H4 (cell line): ENCODE data around the gene LTBR. TPM values are rescaled to one million over a fixed set of nuclear protein-coding genes. Genes with fewer than 3 reads are reported as not detected.

Source experiments
- DNase-seq: peaks from one replicate; pipeline ENCODE4 v3.0.0-alpha.2; 2015; ENCODE audit warnings: low spot score
- total RNA-seq: library from RNA; depleted of rRNA; stranded (reverse); fragments of >200 nt; shearing (Covaris generic); gene quantifications from 2 replicates; pipeline ENCODE4 v1.2.3, GENCODE V29; 2014

LTBR gene
- total RNA-seq, 1 experiment from 2014 or later, result 19.5 TPM

DNA sequence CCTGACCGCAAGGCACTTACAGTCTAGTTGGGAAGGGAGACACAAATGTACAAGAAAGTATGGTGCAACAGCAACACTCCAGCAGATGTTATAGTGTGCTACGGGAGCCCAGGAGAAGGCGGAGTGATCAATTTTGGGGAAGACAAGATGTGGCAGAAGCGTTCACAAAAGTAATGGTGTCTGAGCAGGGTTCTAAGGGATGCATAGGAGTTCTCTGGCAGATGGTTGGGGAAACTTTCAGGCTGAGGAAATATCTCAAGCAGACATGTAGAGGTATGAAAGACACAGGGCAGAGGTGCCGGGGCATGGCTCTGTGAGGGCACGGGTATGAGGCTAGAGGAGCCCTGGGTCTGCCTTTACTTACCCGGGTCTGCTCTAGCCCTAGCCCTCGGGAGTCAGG, 37.0 kb upstream of the LTBR start:
- no peak for DNase-seq

DNA sequence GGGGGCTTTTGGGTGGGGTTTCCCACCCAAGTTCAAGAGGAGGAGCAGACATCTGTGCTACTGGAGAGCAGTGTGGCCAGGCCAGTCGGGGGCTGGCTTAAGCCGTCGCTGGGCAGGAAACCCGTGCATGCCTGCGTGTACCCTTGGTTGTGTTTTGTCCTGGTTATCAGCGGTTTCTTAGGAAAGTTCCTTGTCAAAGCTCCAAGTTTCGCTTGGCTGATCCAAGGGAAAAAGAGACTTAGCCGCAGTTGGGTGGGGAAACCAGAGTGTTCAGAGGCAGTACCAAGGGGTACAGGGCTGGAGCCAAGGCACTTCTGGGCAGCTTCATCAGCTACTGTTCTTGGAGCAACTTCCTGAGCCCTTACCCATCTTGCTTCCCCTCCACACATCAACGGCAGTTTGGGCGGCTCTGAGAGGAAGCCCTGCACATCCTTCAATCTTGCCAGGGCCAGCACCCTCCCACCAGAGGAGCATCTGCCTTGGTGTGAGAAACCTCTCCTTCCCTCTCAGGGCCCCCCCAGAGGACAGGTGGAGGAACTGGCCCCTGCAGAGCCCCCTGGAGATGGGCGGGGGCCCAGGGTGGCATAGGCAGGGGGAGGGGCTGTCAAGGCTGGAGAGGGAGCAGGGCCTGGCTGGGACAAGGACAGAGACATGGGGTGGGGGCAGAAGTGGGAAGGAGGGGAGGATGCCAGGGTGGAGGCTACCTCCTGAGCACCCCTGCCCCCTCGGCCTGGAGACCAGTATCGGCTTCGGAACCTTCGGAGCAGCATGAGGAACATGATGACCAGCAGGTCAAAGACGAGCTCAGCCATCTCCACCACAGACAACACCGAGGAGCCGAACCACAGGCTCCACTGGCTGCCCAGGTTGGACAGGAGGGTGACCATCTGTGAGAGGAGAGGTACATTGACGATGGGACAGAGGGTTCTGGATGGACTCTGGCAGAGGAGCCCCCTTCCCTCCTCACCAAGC, 36.3 kb upstream of the LTBR start:
- DNase-seq, result no peak

- DNase-seq, result no peak
Observed at GRCh38 chr12:6351622-6352021, 32.3 kb upstream of the LTBR start.

- no peak for DNase-seq
Observed at GRCh38 chr12:6352193-6353173, 31.5 kb upstream of the LTBR start.

GRCh38 chr12:6354495-6355393, 29.2 kb upstream of the LTBR start:
- no peak for DNase-seq

DNA sequence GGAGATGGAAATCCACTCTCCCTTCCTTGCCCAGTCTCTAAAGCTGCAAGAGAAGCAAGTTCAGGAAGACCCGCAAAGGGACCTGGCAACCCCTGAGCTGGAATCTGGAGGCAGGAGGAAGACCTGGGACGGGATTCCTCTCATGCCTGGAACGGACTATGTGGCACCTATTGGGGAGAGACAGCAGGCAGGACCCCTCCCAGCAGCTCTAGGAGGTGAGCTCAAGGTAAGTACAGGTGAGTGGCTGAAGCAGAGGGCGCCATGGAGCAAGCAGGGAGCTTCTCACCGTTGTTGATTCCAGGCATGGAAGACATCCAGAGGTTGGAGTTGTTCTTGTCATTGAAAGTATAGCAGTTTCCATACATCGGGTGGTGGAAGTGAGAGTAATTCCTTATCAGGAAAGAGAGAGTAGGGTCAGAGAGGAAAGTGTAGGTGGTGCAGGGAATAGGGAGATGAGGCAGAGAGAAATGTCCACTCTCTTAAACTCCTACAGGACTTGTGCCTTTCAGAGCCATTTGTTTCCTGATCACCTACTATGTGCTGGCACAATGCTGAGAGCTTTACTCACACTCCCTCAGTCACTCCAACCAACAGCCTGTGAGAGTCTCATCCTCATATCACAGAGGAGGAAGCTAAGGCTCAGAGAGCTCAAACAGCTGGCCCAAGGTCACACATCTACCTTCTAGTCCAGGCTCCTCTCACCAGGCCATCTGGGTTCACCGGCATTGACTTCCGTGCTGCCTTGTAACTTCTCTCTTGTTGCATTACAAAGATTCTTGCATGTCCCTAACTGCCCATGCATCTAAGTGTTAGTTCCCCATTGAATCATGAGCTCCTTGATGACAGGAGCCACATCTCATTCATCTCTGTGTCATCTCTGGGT, 28.2 kb upstream of the LTBR start:
- DNase-seq, result no peak

- no peak for DNase-seq
Observed at GRCh38 chr12:6356374-6356820, 27.6 kb upstream of the LTBR start.

DNA sequence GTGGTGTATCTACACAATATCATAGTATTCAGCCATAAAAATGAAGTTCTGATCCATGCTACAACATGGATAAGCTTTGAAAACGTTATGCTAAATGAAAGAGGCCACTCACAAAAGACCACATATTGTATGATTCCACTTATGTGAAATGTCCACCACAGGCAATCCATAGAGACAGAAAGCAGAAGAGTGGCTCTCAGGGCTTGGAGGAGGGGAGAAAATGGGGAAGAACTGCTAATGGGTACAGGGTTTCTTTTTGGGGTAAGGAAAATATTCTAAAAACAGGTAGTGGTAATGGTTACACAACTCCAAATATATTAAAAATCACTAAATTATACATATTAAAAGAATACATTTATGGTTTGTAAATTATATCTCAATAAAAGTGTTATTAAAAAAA, 25.1 kb upstream of the LTBR start:
- DNase-seq, result no peak

DNA sequence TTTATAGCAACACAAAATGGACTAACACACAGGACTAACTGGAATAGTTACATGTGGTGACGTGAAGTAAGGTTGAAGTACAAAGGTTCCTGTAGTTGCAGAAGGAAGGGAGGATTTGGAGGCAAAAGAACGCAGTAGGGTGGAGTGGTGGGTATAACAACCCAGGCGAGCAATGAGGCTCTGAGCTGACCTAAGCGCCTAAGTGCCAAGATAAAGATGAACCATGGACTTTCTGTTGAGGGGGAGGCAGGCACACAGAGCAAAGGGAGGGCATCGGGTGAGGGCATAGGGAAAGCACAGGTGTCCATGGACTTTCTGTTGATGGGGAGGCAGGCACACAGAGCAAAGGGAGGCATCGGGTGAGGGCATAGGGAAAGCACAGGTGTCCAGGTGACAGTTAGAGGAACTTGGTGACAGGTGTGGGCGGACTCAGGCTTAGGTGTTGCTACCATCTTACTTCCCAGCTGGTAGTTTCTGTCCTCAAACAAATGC, 23.8 kb upstream of the LTBR start:
- no peak for DNase-seq

DNA sequence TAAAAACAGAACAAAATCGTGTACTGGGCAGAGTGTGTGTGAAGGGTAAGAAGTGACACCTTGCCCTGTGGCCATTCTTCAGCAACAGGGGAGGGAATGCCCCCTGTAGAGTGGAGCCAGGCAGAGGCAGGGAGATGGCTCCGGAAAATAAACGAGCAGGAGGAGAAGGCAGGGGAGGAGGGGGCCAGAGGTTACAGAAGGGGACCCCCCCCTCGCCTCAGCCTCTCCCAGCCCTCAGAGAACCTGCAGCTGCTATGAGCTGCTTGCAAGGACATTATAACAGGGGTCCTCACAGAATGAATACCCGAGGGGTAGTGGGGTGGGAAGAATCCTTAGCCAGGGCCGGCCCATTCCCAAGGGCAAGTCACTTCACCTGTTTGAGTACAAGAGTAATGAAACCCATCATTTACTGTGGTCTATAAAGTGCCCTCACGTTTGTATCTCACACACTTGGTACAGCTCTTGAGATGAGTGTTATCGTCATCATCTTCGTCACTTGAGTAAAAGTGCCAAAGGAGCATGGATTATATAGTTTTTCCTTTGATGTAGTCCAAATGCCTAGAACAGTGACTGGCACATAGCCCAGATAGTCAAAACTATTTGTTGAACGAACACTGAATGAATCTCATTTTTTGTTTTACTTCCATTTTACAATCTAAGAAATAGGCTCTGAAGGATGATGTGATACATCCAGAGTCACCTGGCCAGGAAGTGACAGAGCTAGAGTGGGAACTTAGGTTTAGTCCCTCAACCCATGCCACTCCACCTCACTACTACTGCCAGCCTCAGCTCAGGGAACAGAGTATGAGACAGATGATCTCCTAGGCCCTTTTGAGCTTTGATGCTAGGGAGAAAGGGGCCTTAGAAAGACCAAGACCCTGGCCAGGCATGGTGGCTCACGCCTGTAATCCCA, 23.1 kb upstream of the LTBR start:
- no peak for DNase-seq

DNA sequence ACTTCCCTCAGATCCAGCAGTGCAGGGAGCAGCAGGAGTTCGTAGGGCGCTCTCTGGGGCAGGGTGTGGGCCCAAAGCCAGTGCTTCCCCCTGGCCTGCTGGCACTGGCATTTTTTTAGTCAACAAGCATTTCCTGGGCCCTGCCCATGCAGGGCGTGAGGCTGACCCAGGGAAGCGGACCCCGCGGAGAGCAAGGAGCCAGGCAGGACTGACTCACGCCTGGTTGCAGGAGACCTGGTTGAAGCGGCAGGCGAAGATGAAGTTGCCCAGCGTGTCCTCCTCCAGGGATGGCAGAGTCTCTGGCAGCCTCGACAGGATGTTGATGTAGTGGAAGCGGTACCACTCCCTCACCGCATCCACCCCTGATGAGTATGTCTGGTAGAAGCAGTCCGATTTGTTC, 22.1 kb upstream of the LTBR start:
- DNase-seq, result no peak

DNA sequence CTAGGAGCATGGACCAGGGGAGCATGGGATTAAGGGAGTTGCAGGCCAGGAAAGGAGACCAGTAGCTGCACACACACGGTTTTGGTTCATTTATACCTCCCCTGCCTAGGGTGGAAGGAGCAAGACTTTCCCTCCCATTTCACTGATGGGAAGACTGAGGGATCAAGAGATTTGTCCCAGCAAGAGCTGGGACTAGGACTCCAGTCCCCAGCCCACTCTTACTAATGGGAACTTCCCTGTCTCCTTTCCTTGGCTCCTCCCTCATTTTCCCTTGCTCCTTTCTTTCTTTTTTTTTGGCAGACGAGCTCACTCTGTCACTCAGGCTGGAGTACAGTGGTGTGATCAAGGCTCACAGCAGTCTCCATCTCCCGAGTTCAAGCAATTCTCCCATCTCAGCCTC, 21.6 kb upstream of the LTBR start:
- no peak for DNase-seq

GRCh38 chr12:6363010-6363329, 21.0 kb upstream of the LTBR start:
- no peak for DNase-seq

DNA sequence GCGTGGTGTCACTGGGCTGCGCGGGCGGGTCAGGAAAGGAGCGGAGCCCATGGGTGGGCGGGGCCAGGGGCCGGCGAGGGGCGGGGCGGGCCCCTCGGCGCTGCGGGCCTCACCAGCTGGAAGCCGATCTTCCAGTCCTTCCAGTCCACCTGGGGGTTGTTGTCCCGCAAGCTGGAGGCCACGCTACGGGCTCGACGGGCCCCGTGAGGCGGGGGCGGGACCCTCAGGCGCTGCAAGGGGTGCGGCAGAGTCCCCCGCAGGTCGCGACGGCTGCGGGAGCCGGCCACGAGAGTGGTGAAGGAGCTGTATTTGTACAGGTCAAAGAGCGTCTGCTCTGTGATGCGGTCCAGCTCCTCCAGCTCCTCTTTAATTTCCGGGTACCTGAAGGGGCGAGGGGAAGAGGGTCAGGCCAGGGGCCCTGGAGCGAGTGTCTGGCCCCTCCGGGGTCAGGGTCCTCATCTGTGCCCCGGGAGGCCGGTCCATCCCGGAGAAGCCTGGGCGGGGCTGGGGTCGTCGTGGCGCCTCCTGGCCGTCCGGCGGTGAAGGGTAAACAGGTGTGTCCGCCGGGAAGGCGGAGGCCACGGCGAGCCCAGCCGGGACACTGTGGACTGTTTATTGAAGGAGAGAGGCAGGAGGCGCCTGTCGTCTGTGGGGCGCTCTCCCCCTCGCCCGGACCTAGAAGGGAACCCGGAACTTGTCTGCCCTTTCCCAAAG, 20.5 kb upstream of the LTBR start:
- no peak for DNase-seq

DNA sequence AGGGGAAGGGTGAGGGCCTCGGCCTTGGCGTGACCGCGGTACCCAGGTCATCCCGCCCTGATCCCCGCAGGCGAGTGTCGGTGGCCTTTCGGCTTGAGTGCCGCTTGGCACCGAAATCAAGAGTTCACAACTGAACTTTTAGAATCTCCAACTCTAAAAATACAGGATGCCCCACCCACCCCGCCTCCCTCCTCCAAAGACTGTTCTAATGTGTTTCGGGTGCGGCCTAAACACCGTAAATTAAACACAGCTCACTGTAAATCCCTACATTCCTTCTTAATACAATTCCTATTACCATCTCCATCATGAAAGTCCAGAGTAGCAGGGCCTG, 20.0 kb upstream of the LTBR start:
- no peak for DNase-seq

- DNase-seq, result peak; percentile 53
Observed at GRCh38 chr12:6367065-6367968, 16.6 kb upstream of the LTBR start.
